Parathyroid adenoma (tissue), 2 donors: ENCODE data around the gene RNPEPL1.

ENCODE experiments used
- H2AFZ ChIP-seq: fragments of 300-600 bp; sonication (generic); one replicate; pipeline ENCODE4 v1.7.0; 2017; ENCODE audit warnings: antibody characterized with exemption, mild to moderate bottlenecking
- H3K27ac ChIP-seq: fragments of 300-600 bp; sonication (generic); one replicate; pipeline ENCODE4 v1.7.0; 2017
- H3K27me3 ChIP-seq: fragments of 300-600 bp; sonication (generic); one replicate; pipeline ENCODE4 v1.7.0; 2017; ENCODE audit warnings: low read length; ENCODE audit not compliant: control insufficient read depth, insufficient read depth
- H3K36me3 ChIP-seq: fragments of 300-600 bp; sonication (generic); one replicate; pipeline ENCODE4 v1.7.0; 2017; ENCODE audit warnings: low read length; ENCODE audit not compliant: control insufficient read depth, insufficient read depth
- H3K4me1 ChIP-seq: fragments of 300-600 bp; sonication (generic); one replicate; pipeline ENCODE4 v1.7.0; 2017; ENCODE audit warnings: control low read depth
- H3K4me2 ChIP-seq: fragments of 300-600 bp; sonication (generic); one replicate; pipeline ENCODE4 v1.7.0; 2017; ENCODE audit warnings: low read length
- H3K4me3 ChIP-seq: fragments of 300-600 bp; sonication (generic); one replicate; pipeline ENCODE4 v1.7.0; 2017; ENCODE audit warnings: low read depth, low read length
- H3K79me2 ChIP-seq: fragments of 300-600 bp; sonication (generic); one replicate; pipeline ENCODE4 v1.7.0; 2017; ENCODE audit warnings: control low read depth
- H3K9ac ChIP-seq: fragments of 300-600 bp; sonication (generic); one replicate; pipeline ENCODE4 v1.7.0; 2017; ENCODE audit warnings: mild to moderate bottlenecking
- H3K9me3 ChIP-seq: fragments of 300-600 bp; sonication (generic); one replicate; pipeline ENCODE4 v1.7.0; 2017; ENCODE audit warnings: low read length; ENCODE audit not compliant: control insufficient read depth
- CTCF ChIP-seq: fragments of 300-600 bp; sonication (generic); IDR thresholded peaks from one replicate; pipeline ENCODE4 v1.7.0; 2017; ENCODE audit warnings: antibody characterized with exemption, mild to moderate bottlenecking
- donor health status: primary hyperparathyroidism.

Gene RNPEPL1

GRCh38 chr2:240529344-240529999 lies 38.8 kb upstream of the RNPEPL1 start:
- Histone ChIP-seq H3K9ac (no peak overlapping the region), H3K27me3 (no peaks in the 10 kb centered on the region), H3K4me1 (no peaks in the 10 kb centered on the region), H3K36me3 (no peaks in the 10 kb centered on the region), H3K9me3 (no peaks in the 10 kb centered on the region), H3K27ac (no peak overlapping the region), H3K4me3 (no peak overlapping the region), H3K4me2 (no peak overlapping the region), H3K79me2 (peaks cover 2% of the 10 kb centered on the region), H2AFZ (no peak overlapping the region)
- no peak for TF ChIP-seq CTCF

- Histone ChIP-seq H3K4me2 (no peak overlapping the region), H3K4me1 (no peaks in the 10 kb centered on the region), H2AFZ (no peak overlapping the region), H3K9ac (no peak overlapping the region), H3K27me3 (no peaks in the 10 kb centered on the region), H3K9me3 (no peaks in the 10 kb centered on the region), H3K4me3 (no peak overlapping the region), H3K79me2 (no peaks in the 10 kb centered on the region), H3K36me3 (no peaks in the 10 kb centered on the region), H3K27ac (no peak overlapping the region)
- no peak for TF ChIP-seq CTCF
Observed at GRCh38 chr2:240530181-240530580, 38.1 kb upstream of the RNPEPL1 start.

- Histone ChIP-seq H3K4me3 (no peak overlapping the region), H3K79me2 (no peaks in the 10 kb centered on the region), H2AFZ (no peak overlapping the region), H3K27me3 (no peaks in the 10 kb centered on the region), H3K4me2 (no peak overlapping the region), H3K4me1 (no peaks in the 10 kb centered on the region), H3K36me3 (no peaks in the 10 kb centered on the region), H3K9me3 (no peaks in the 10 kb centered on the region), H3K9ac (no peak overlapping the region), H3K27ac (no peak overlapping the region)
- no peak for TF ChIP-seq CTCF
Observed at GRCh38 chr2:240531038-240531437, 37.2 kb upstream of the RNPEPL1 start.

GRCh38 chr2:240532031-240532775 lies 36.1 kb upstream of the RNPEPL1 start:
- H3K36me3 ChIP-seq = no peaks in the 10 kb centered on the region
- no peak overlapping the region for H3K4me3 ChIP-seq
- H3K9me3 ChIP-seq = no peaks in the 10 kb centered on the region
- no peaks in the 10 kb centered on the region for H3K4me1 ChIP-seq
- H3K9ac ChIP-seq = no peak overlapping the region
- no peak for TF ChIP-seq CTCF
- H3K27me3 ChIP-seq = no peaks in the 10 kb centered on the region
- no peak overlapping the region for H3K27ac ChIP-seq
- no peak overlapping the region for H3K4me2 ChIP-seq
- no peak overlapping the region for H2AFZ ChIP-seq
- no peaks in the 10 kb centered on the region for H3K79me2 ChIP-seq
